Nephron (organoid): ENCODE results near the gene SLC6A3.

Experiments
- H3K27ac Mint-ChIP-seq, 3 experiments: 2 replicates each; pipeline ENCODE4 v1.8.0; 2020; ENCODE audit warnings: mixed read lengths in 3 of 3, mild to moderate bottlenecking in 2 of 3, moderate library complexity in 1 of 3
- H3K27me3 Mint-ChIP-seq: 2 replicates; pipeline ENCODE4 v1.8.0; 2021; ENCODE audit warnings: low read depth, mild to moderate bottlenecking, moderate library complexity, mixed read lengths
- H3K36me3 Mint-ChIP-seq: 2 replicates; pipeline ENCODE4 v1.8.0; 2020; ENCODE audit warnings: low read depth, mixed read lengths
- H3K4me1 Mint-ChIP-seq: 2 replicates; pipeline ENCODE4 v1.8.0; 2020; ENCODE audit warnings: mixed read lengths
- H3K4me3 Mint-ChIP-seq, 3 experiments: 2 replicates each; pipeline ENCODE4 v1.8.0; 2020; ENCODE audit warnings: mild to moderate bottlenecking in 3 of 3, mixed read lengths in 3 of 3, moderate library complexity in 2 of 3
- H3K9me3 Mint-ChIP-seq: 2 replicates; pipeline ENCODE4 v1.8.0; 2020; ENCODE audit warnings: mixed read lengths
- TF ChIP-seq, protein P1 (sequence below), 3 experiments: fragments of 200-600 bp; sonication (generic); IDR thresholded peaks; one replicate each; pipeline ENCODE4 v1.5.0; 2021; ENCODE audit warnings: antibody characterized with exemption in 3 of 3; ENCODE audit not compliant: unreplicated experiment in 3 of 3

The SLC6A3 gene

GRCh38 chr5:1483856-1484729 is 38.9 kb upstream of the SLC6A3 start:
- TF ChIP-seq, protein P1, sequence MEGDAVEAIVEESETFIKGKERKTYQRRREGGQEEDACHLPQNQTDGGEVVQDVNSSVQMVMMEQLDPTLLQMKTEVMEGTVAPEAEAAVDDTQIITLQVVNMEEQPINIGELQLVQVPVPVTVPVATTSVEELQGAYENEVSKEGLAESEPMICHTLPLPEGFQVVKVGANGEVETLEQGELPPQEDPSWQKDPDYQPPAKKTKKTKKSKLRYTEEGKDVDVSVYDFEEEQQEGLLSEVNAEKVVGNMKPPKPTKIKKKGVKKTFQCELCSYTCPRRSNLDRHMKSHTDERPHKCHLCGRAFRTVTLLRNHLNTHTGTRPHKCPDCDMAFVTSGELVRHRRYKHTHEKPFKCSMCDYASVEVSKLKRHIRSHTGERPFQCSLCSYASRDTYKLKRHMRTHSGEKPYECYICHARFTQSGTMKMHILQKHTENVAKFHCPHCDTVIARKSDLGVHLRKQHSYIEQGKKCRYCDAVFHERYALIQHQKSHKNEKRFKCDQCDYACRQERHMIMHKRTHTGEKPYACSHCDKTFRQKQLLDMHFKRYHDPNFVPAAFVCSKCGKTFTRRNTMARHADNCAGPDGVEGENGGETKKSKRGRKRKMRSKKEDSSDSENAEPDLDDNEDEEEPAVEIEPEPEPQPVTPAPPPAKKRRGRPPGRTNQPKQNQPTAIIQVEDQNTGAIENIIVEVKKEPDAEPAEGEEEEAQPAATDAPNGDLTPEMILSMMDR (IDR thresholded peaks at IDR 0.05; ENCODE audit: unreplicated experiment in 3 of 3): no peak
- H3K9me3 Mint-ChIP-seq: no peaks in the 10 kb centered on the region
- no peaks in the 10 kb centered on the region for H3K4me1 Mint-ChIP-seq
- H3K27ac Mint-ChIP-seq: no peak overlapping the region
- peaks cover 14% of the 10 kb centered on the region for H3K36me3 Mint-ChIP-seq
- no peaks in the 10 kb centered on the region for H3K27me3 Mint-ChIP-seq
- no peak overlapping the region for H3K4me3 Mint-ChIP-seq

DNA sequence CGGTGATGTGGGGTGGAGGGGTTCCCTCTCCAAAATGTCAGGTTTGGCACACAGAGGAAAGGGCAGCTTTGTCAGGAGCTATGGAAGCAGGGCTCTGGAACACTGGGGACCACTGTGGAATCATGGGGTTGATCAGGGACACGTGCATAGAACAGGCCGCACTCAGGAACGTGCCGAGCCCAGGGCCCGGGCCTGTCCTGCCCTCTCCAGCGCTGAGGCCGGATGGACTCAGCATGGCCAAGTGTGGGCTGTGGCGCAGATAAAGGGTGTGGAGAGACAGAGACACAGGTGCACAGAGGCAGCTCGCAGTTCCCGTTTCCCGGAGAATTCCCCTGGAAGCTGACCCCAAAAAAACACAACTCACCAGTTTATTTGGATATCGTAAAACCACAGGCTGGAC is 37.8 kb upstream of the SLC6A3 start:
- TF ChIP-seq, protein P1 (IDR thresholded peaks at IDR 0.05; ENCODE audit: unreplicated experiment in 3 of 3): no peak
- H3K4me1 Mint-ChIP-seq: no peaks in the 10 kb centered on the region

GRCh38 chr5:1481959-1482331 is 36.7 kb upstream of the SLC6A3 start:
- TF ChIP-seq, protein P1 (IDR thresholded peaks at IDR 0.05; ENCODE audit: unreplicated experiment in 3 of 3): no peak
- no peak overlapping the region for H3K4me3 Mint-ChIP-seq
- no peaks in the 10 kb centered on the region for H3K9me3 Mint-ChIP-seq
- no peaks in the 10 kb centered on the region for H3K36me3 Mint-ChIP-seq
- H3K27ac Mint-ChIP-seq: no peak overlapping the region
- H3K27me3 Mint-ChIP-seq: no peaks in the 10 kb centered on the region
- H3K4me1 Mint-ChIP-seq: no peaks in the 10 kb centered on the region

More for the DNA sequence above, 37.8 kb upstream of the SLC6A3 start:
- Mint-ChIP-seq H3K36me3 (peaks cover 7% of the 10 kb centered on the region), H3K9me3 (no peaks in the 10 kb centered on the region), H3K27me3 (no peaks in the 10 kb centered on the region), H3K27ac (no peak overlapping the region), H3K4me3 (no peak overlapping the region)

- no peaks in the 10 kb centered on the region for H3K9me3 Mint-ChIP-seq
- TF ChIP-seq, protein P1 (IDR thresholded peaks at IDR 0.05; ENCODE audit: unreplicated experiment in 3 of 3): no peak
- no peaks in the 10 kb centered on the region for H3K4me1 Mint-ChIP-seq
- no peaks in the 10 kb centered on the region for H3K36me3 Mint-ChIP-seq
- H3K27me3 Mint-ChIP-seq: no peaks in the 10 kb centered on the region
- no peak overlapping the region for H3K4me3 Mint-ChIP-seq
- no peak overlapping the region for H3K27ac Mint-ChIP-seq
Observed at GRCh38 chr5:1481266-1481958, 36.2 kb upstream of the SLC6A3 start.

DNA sequence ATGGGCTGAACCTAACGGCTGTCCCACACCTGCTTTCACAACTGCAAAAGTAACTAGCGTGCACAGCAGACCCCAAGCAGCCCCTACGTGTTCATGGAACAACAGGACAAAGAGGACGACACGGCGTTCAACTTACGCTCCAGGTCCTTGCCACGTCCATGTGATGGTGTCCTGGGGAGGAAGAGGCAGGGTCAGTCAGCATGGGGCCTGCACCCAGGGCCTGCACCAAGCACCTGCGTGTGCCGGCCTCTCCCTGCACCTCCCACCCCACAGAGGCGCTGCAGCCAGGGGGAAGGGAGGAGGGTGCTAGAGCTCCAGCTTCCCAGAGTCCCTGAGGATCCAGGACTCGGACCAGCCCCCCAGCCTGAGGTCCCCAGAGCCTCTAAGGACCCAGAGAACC is 35.6 kb upstream of the SLC6A3 start:
- H3K4me1 Mint-ChIP-seq: no peaks in the 10 kb centered on the region
- H3K4me3 Mint-ChIP-seq: no peak overlapping the region
- TF ChIP-seq, protein P1 (IDR thresholded peaks at IDR 0.05; ENCODE audit: unreplicated experiment in 3 of 3): no peak
- no peak overlapping the region for H3K27ac Mint-ChIP-seq
- no peaks in the 10 kb centered on the region for H3K27me3 Mint-ChIP-seq
- H3K9me3 Mint-ChIP-seq: no peaks in the 10 kb centered on the region
- H3K36me3 Mint-ChIP-seq: peaks cover 4% of the 10 kb centered on the region
